ENCODE measurements around the gene KIF27.
"Not testable (repeated sequence)": the region's sequence is repeated elsewhere in the genome, so short reads cannot be mapped to it uniquely, and the experiment has no call there.

KIF27 gene

GRCh38 chr9:83885559-83886240, 35.5 kb downstream of the KIF27 start:
- H3K9ac ChIP-seq (ENCODE audit: low read length); H3K36me3 ChIP-seq (ENCODE audit: low read length); H3K9me2 ChIP-seq (replicated peaks; ENCODE audit: insufficient read depth, low read length); H3K27me3 ChIP-seq (ENCODE audit: low read length); H4K20me1 ChIP-seq (ENCODE audit: low read depth, low read length); H3K9me3 ChIP-seq (ENCODE audit: insufficient read depth, low read length); H2AFZ ChIP-seq (ENCODE audit: low read depth, low read length, severe bottlenecking); H3K4me3 ChIP-seq (ENCODE audit: insufficient read depth, low read length, poor library complexity, severe bottlenecking); H3K4me2 ChIP-seq (ENCODE audit: low read depth, low read length, poor library complexity, severe bottlenecking); H3F3A ChIP-seq (ENCODE audit: insufficient read depth); H3K27ac ChIP-seq (ENCODE audit: low read depth, low read length); H3K79me2 ChIP-seq (ENCODE audit: insufficient read depth, low read length): not testable (repeated sequence)

GRCh38 chr9:83881687-83882408, 39.4 kb downstream of the KIF27 start:
- H3K27ac ChIP-seq (ENCODE audit: low read depth, low read length); H3F3A ChIP-seq (ENCODE audit: insufficient read depth); H4K20me1 ChIP-seq (ENCODE audit: low read depth, low read length); H3K4me3 ChIP-seq (ENCODE audit: insufficient read depth, low read length, poor library complexity, severe bottlenecking); H3K79me2 ChIP-seq (ENCODE audit: insufficient read depth, low read length); H3K4me2 ChIP-seq (ENCODE audit: low read depth, low read length, poor library complexity, severe bottlenecking); H3K9ac ChIP-seq (ENCODE audit: low read length); H3K9me3 ChIP-seq (ENCODE audit: insufficient read depth, low read length); H2AFZ ChIP-seq (ENCODE audit: low read depth, low read length, severe bottlenecking); H3K9me2 ChIP-seq (replicated peaks; ENCODE audit: insufficient read depth, low read length); H3K36me3 ChIP-seq (ENCODE audit: low read length); H3K27me3 ChIP-seq (ENCODE audit: low read length): not testable (repeated sequence)

- not testable (repeated sequence) for H3K27me3 ChIP-seq (ENCODE audit: low read length); H3K36me3 ChIP-seq (ENCODE audit: low read length); H3F3A ChIP-seq (ENCODE audit: insufficient read depth); H3K27ac ChIP-seq (ENCODE audit: low read depth, low read length); H2AFZ ChIP-seq (ENCODE audit: low read depth, low read length, severe bottlenecking); H4K20me1 ChIP-seq (ENCODE audit: low read depth, low read length); H3K9me3 ChIP-seq (ENCODE audit: insufficient read depth, low read length); H3K4me2 ChIP-seq (ENCODE audit: low read depth, low read length, poor library complexity, severe bottlenecking); H3K9ac ChIP-seq (ENCODE audit: low read length); H3K9me2 ChIP-seq (replicated peaks; ENCODE audit: insufficient read depth, low read length); H3K4me3 ChIP-seq (ENCODE audit: insufficient read depth, low read length, poor library complexity, severe bottlenecking); H3K79me2 ChIP-seq (ENCODE audit: insufficient read depth, low read length)
Observed at GRCh38 chr9:83875559-83875958, 45.7 kb downstream of the KIF27 start.

- H4K20me1 ChIP-seq (ENCODE audit: low read depth, low read length); H3K27me3 ChIP-seq (ENCODE audit: low read length): not testable (repeated sequence)
Observed at GRCh38 chr9:83849895-83850294, 71.3 kb downstream of the KIF27 start.

GRCh38 chr9:83837070-83837643, 84.1 kb downstream of the KIF27 start:
- not testable (repeated sequence) for H3K36me3 ChIP-seq (ENCODE audit: low read length); H3K9ac ChIP-seq (ENCODE audit: low read length); H3K9me3 ChIP-seq (ENCODE audit: insufficient read depth, low read length); H3K27ac ChIP-seq (ENCODE audit: low read depth, low read length); H3F3A ChIP-seq (ENCODE audit: insufficient read depth); H3K4me3 ChIP-seq (ENCODE audit: insufficient read depth, low read length, poor library complexity, severe bottlenecking); H2AFZ ChIP-seq (ENCODE audit: low read depth, low read length, severe bottlenecking); H4K20me1 ChIP-seq (ENCODE audit: low read depth, low read length); H3K79me2 ChIP-seq (ENCODE audit: insufficient read depth, low read length); H3K27me3 ChIP-seq (ENCODE audit: low read length); H3K9me2 ChIP-seq (replicated peaks; ENCODE audit: insufficient read depth, low read length); H3K4me2 ChIP-seq (ENCODE audit: low read depth, low read length, poor library complexity, severe bottlenecking)

More at GRCh38 chr9:83849895-83850294, 71.3 kb downstream of the KIF27 start:
- H3K9ac ChIP-seq (ENCODE audit: low read length); H3K36me3 ChIP-seq (ENCODE audit: low read length); H3K4me3 ChIP-seq (ENCODE audit: insufficient read depth, low read length, poor library complexity, severe bottlenecking); H3K9me3 ChIP-seq (ENCODE audit: insufficient read depth, low read length); H3K4me2 ChIP-seq (ENCODE audit: low read depth, low read length, poor library complexity, severe bottlenecking); H3K27ac ChIP-seq (ENCODE audit: low read depth, low read length); H3F3A ChIP-seq (ENCODE audit: insufficient read depth); H2AFZ ChIP-seq (ENCODE audit: low read depth, low read length, severe bottlenecking); H3K79me2 ChIP-seq (ENCODE audit: insufficient read depth, low read length); H3K9me2 ChIP-seq (replicated peaks; ENCODE audit: insufficient read depth, low read length): not testable (repeated sequence)

GRCh38 chr9:83830426-83831071, 90.7 kb downstream of the KIF27 start:
- not testable (repeated sequence) for H4K20me1 ChIP-seq (ENCODE audit: low read depth, low read length); H3F3A ChIP-seq (ENCODE audit: insufficient read depth); H2AFZ ChIP-seq (ENCODE audit: low read depth, low read length, severe bottlenecking); H3K36me3 ChIP-seq (ENCODE audit: low read length); H3K9ac ChIP-seq (ENCODE audit: low read length); H3K27me3 ChIP-seq (ENCODE audit: low read length); H3K4me3 ChIP-seq (ENCODE audit: insufficient read depth, low read length, poor library complexity, severe bottlenecking); H3K4me2 ChIP-seq (ENCODE audit: low read depth, low read length, poor library complexity, severe bottlenecking); H3K79me2 ChIP-seq (ENCODE audit: insufficient read depth, low read length); H3K9me3 ChIP-seq (ENCODE audit: insufficient read depth, low read length); H3K27ac ChIP-seq (ENCODE audit: low read depth, low read length); H3K9me2 ChIP-seq (replicated peaks; ENCODE audit: insufficient read depth, low read length)

- not testable (repeated sequence) for H3F3A ChIP-seq (ENCODE audit: insufficient read depth); H3K9me2 ChIP-seq (replicated peaks; ENCODE audit: insufficient read depth, low read length); H2AFZ ChIP-seq (ENCODE audit: low read depth, low read length, severe bottlenecking); H3K4me2 ChIP-seq (ENCODE audit: low read depth, low read length, poor library complexity, severe bottlenecking); H3K36me3 ChIP-seq (ENCODE audit: low read length); H4K20me1 ChIP-seq (ENCODE audit: low read depth, low read length); H3K9ac ChIP-seq (ENCODE audit: low read length); H3K27me3 ChIP-seq (ENCODE audit: low read length); H3K27ac ChIP-seq (ENCODE audit: low read depth, low read length); H3K4me3 ChIP-seq (ENCODE audit: insufficient read depth, low read length, poor library complexity, severe bottlenecking); H3K79me2 ChIP-seq (ENCODE audit: insufficient read depth, low read length); H3K9me3 ChIP-seq (ENCODE audit: insufficient read depth, low read length)
Observed at GRCh38 chr9:83824986-83825623, 96.1 kb downstream of the KIF27 start.
